Upper lobe of left lung (tissue), 4 donors: ENCODE data around the gene ZSCAN18.

ENCODE experiments used
- CTCF ChIP-seq, 6 experiments: fragments of 450-650 bp in 4 of 6; fragments of 200-600 bp in 2 of 6; sonication (generic) in 2 of 6; IDR thresholded peaks; one replicate each; pipeline ENCODE4 v1.5.1; 2016 to 2019; ENCODE audit warnings: antibody characterized with exemption in 6 of 6
- EP300 ChIP-seq, 4 donors: sonication (generic); formaldehyde crosslinking; IDR thresholded peaks; one replicate each; pipeline ENCODE4 v1.5.1; 2017; ENCODE audit warnings: antibody characterized with exemption in 4 of 4, control low read depth in 2 of 4
- POLR2A ChIP-seq, 4 donors: fragments of 450-650 bp; IDR thresholded peaks; one replicate each; pipeline ENCODE4 v1.5.1; 2016 to 2017; ENCODE audit warnings: antibody characterized with exemption in 4 of 4, mild to moderate bottlenecking in 2 of 4
- POLR2AphosphoS5 ChIP-seq, 2 donors: sonication (generic); formaldehyde crosslinking; IDR thresholded peaks; one replicate each; pipeline ENCODE4 v1.5.1; 2017; ENCODE audit warnings: antibody characterized with exemption in 2 of 2

DNA sequence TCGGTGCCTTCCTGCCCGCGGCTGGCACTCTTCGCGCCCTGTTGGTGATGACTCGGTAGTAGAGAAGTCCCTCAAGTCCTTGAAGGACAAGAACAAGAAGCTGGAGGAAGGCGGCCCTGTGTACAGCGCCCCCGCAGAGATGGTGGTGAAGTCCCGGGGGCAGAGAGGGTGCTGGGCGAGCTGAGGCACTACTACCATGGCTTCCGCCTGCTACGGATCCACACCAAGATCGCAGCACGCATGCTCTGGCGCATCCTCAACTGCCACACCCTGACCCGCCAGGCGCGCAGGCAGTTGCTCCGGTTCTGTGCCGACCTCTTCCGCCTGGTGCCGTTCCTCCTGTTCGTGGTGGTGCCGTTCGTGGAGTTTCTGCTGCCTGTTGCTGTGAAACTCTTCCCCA lies 53.1 kb downstream of the ZSCAN18 start:
- no peak for TF ChIP-seq CTCF (IDR thresholded peaks at IDR 0.05)
- no peak for TF ChIP-seq POLR2A (IDR thresholded peaks at IDR 0.05)
- no peak for TF ChIP-seq POLR2AphosphoS5 (IDR thresholded peaks at IDR 0.05)
- no peak for TF ChIP-seq EP300 (IDR thresholded peaks at IDR 0.05)
